Measurements from ENCODE around the gene IGHMBP2. TPM values are rescaled to one million over a fixed set of nuclear protein-coding genes. Genes with fewer than 3 reads are reported as not detected.

The IGHMBP2 gene
- total and polyA plus RNA-seq, 2 experiments from 2014 or later: 12.4 to 13.5 TPM

DNA sequence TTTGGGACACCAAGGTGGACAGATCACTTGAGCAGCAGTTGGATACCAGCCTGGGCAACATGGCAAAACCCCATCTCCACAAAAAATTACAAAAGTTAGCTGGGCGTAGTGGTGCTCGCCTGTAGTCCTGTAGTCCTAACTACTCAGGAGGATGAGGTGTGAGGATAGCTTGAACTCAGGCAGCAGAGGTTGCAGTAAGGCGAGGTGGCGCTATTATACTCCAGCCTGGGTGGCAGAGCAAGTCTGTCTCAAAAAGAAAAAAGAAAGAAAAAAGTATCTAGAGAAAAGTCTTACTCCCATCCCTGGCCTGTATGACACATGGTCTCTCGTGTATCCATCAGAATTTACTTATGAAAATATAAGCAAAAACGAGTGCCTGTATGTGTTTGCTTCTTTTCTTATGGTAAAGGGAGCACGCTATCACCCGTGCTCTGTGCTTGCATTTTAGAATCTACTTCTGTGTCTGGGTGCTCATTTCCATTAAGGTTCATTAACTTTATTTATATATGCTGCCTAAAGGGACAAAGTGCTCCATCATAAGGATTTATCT, 46.6 kb upstream of the IGHMBP2 start:
- Histone ChIP-seq H2AFZ (no peak overlapping the region), H3K36me3 (replicated peaks; ENCODE audit: insufficient read depth, low read depth) (no peaks in the 10 kb centered on the region), H3K27ac (peak overlapping the region; percentile 51), H3K27me3 (peaks cover 12% of the 10 kb centered on the region), H4K20me1 (ENCODE audit: insufficient read depth, poor library complexity, severe bottlenecking) (no peaks in the 10 kb centered on the region), H3K79me2 (no peaks in the 10 kb centered on the region), H3K9me3 (ENCODE audit: low read depth) (no peaks in the 10 kb centered on the region), H3K4me1 (ENCODE audit: insufficient read depth) (peaks cover 14% of the 10 kb centered on the region), H3K4me2 (no peak overlapping the region), H3K4me3 (no peak overlapping the region), H3K9me2 (replicated peaks; ENCODE audit: insufficient read depth) (no peaks in the 10 kb centered on the region)
- no peak for DNase-seq (ENCODE audit: low spot score)
- WGBS (ENCODE audit: low lambda C conversion rate, missing lambda C conversion rate): 75% methylated on average over 8 of the region's 8 CpGs
- no peak for TF ChIP-seq EZH2phosphoT487 (IDR thresholded peaks at IDR 0.05; ENCODE audit: low read depth, severe bottlenecking, unreplicated experiment)
- TF ChIP-seq EZH2 (IDR thresholded peaks at IDR 0.05; ENCODE audit: borderline replicate concordance): no peak
- TF ChIP-seq, protein P1, sequence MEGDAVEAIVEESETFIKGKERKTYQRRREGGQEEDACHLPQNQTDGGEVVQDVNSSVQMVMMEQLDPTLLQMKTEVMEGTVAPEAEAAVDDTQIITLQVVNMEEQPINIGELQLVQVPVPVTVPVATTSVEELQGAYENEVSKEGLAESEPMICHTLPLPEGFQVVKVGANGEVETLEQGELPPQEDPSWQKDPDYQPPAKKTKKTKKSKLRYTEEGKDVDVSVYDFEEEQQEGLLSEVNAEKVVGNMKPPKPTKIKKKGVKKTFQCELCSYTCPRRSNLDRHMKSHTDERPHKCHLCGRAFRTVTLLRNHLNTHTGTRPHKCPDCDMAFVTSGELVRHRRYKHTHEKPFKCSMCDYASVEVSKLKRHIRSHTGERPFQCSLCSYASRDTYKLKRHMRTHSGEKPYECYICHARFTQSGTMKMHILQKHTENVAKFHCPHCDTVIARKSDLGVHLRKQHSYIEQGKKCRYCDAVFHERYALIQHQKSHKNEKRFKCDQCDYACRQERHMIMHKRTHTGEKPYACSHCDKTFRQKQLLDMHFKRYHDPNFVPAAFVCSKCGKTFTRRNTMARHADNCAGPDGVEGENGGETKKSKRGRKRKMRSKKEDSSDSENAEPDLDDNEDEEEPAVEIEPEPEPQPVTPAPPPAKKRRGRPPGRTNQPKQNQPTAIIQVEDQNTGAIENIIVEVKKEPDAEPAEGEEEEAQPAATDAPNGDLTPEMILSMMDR (IDR thresholded peaks at IDR 0.05; ENCODE audit: poor library complexity): no peak

DNA sequence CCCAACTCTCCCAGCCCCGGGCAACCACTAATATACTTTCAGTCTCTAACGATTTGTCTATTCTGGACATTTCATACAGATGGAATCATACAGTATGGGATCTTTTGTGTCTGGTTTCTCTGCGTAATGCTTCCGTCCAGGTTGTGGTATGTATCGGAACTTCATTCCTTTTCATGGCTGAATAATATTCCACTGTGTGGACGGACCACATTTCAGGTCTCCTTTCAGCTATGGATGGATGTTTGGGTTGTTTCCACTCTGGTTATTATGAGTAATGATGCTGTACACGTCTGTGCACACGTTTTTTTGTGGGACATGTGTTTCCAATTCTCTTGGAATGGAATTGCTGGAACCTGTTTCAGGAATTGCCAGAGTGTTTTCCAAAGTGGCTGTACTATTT, 44.6 kb upstream of the IGHMBP2 start:
- WGBS (ENCODE audit: low lambda C conversion rate, missing lambda C conversion rate): 86% methylated on average over 8 of the region's 8 CpGs
- Histone ChIP-seq H4K20me1 (ENCODE audit: insufficient read depth, poor library complexity, severe bottlenecking) (no peaks in the 10 kb centered on the region), H3K36me3 (replicated peaks; ENCODE audit: insufficient read depth, low read depth) (no peaks in the 10 kb centered on the region), H3K27ac (no peak overlapping the region), H3K4me2 (no peak overlapping the region), H3K4me3 (no peak overlapping the region), H3K27me3 (peaks cover 6% of the 10 kb centered on the region), H2AFZ (no peak overlapping the region), H3K9me2 (replicated peaks; ENCODE audit: insufficient read depth) (no peaks in the 10 kb centered on the region), H3K9me3 (ENCODE audit: low read depth) (no peaks in the 10 kb centered on the region), H3K79me2 (no peaks in the 10 kb centered on the region), H3K4me1 (ENCODE audit: insufficient read depth) (peaks cover 14% of the 10 kb centered on the region)
- DNase-seq (ENCODE audit: low spot score): no peak
- TF ChIP-seq EZH2 (IDR thresholded peaks at IDR 0.05; ENCODE audit: borderline replicate concordance) (no peak), EZH2phosphoT487 (IDR thresholded peaks at IDR 0.05; ENCODE audit: low read depth, severe bottlenecking, unreplicated experiment) (no peak)
- TF ChIP-seq, protein P1 (IDR thresholded peaks at IDR 0.05; ENCODE audit: poor library complexity): no peak

DNA sequence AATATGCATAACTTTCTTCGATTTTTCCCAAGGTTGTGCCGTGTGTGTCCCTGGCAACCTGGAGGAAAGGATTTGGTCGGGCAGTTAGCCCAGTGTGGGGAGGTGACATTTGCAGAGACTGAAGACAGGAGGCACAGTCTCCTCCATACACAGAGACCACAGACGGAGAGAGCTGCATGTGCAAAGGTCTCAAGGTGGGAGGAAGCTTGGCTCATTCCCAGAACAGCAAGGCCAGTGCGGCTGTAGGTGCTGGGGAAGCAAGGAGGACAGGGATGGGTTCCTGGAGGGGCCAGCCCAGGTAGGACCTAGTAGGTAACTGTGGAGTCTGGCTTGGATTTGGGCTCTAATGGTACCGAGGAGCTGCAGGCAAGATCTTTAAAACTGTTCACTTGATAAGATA, 41.3 kb upstream of the IGHMBP2 start:
- H3K4me2 ChIP-seq: no peak overlapping the region
- no peaks in the 10 kb centered on the region for H3K4me1 ChIP-seq (ENCODE audit: insufficient read depth)
- H3K27me3 ChIP-seq: no peaks in the 10 kb centered on the region
- H3K9me2 ChIP-seq (replicated peaks; ENCODE audit: insufficient read depth): no peaks in the 10 kb centered on the region
- H3K4me3 ChIP-seq: no peak overlapping the region
- no peaks in the 10 kb centered on the region for H3K36me3 ChIP-seq (replicated peaks; ENCODE audit: insufficient read depth, low read depth)
- TF ChIP-seq EZH2phosphoT487 (IDR thresholded peaks at IDR 0.05; ENCODE audit: low read depth, severe bottlenecking, unreplicated experiment) (no peak), EZH2 (IDR thresholded peaks at IDR 0.05; ENCODE audit: borderline replicate concordance) (no peak)
- TF ChIP-seq, protein P1 (IDR thresholded peaks at IDR 0.05; ENCODE audit: poor library complexity): no peak
- H4K20me1 ChIP-seq (ENCODE audit: insufficient read depth, poor library complexity, severe bottlenecking): no peaks in the 10 kb centered on the region
- H3K27ac ChIP-seq: no peak overlapping the region
- H2AFZ ChIP-seq: no peak overlapping the region
- DNase-seq (ENCODE audit: low spot score): no peak
- H3K79me2 ChIP-seq: no peaks in the 10 kb centered on the region
- H3K9me3 ChIP-seq (ENCODE audit: low read depth): no peaks in the 10 kb centered on the region
- WGBS (ENCODE audit: low lambda C conversion rate, missing lambda C conversion rate): 75% methylated on average over 6 of the region's 6 CpGs
